ENCODE data around the gene SPTB.

SPTB gene

DNA sequence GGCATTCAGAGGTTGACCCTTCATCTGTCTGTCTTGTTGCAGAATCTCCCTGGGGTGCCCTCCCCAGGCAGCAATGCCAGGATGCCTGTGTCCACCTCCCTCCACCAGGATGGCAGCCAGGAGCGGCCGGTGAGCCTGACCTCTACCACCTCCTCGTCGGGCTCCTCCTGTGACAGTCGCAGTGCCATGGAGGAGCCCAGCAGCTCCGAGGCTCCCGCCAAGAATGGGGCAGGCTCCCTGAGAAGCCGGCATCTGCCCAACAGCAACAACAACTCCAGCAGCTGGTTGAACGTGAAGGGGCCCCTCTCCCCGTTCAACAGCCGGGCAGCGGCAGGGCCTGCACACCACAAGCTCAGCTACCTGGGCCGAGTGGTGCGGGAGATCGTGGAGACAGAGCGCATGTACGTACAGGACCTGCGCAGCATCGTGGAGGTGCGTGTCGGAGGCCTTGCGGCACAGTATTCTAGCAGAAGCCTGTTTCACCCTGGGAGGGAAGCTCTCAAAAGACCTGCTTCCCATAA lies 152.1 kb downstream of the SPTB start:
- TF ChIP-seq, protein P1, sequence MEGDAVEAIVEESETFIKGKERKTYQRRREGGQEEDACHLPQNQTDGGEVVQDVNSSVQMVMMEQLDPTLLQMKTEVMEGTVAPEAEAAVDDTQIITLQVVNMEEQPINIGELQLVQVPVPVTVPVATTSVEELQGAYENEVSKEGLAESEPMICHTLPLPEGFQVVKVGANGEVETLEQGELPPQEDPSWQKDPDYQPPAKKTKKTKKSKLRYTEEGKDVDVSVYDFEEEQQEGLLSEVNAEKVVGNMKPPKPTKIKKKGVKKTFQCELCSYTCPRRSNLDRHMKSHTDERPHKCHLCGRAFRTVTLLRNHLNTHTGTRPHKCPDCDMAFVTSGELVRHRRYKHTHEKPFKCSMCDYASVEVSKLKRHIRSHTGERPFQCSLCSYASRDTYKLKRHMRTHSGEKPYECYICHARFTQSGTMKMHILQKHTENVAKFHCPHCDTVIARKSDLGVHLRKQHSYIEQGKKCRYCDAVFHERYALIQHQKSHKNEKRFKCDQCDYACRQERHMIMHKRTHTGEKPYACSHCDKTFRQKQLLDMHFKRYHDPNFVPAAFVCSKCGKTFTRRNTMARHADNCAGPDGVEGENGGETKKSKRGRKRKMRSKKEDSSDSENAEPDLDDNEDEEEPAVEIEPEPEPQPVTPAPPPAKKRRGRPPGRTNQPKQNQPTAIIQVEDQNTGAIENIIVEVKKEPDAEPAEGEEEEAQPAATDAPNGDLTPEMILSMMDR (conservative IDR thresholded peaks at IDR 0.05; ENCODE audit: low read length): no peak
- H3K4me3 ChIP-seq (ENCODE audit: low read length): no peak overlapping the region
- DNase-seq (ENCODE audit: low read depth): no peak

- no peak for DNase-seq (ENCODE audit: low read depth)
- no peak overlapping the region for H3K4me3 ChIP-seq (ENCODE audit: low read length)
- TF ChIP-seq, protein P1 (conservative IDR thresholded peaks at IDR 0.05; ENCODE audit: low read length): no peak
These were observed 153.2 kb downstream of the SPTB start for GRCh38 chr14:64726585-64726890.

GRCh38 chr14:64725879-64726584 lies 153.7 kb downstream of the SPTB start:
- no peak for DNase-seq (ENCODE audit: low read depth)
- TF ChIP-seq, protein P1 (conservative IDR thresholded peaks at IDR 0.05; ENCODE audit: low read length): no peak
- H3K4me3 ChIP-seq (ENCODE audit: low read length): no peak overlapping the region

DNA sequence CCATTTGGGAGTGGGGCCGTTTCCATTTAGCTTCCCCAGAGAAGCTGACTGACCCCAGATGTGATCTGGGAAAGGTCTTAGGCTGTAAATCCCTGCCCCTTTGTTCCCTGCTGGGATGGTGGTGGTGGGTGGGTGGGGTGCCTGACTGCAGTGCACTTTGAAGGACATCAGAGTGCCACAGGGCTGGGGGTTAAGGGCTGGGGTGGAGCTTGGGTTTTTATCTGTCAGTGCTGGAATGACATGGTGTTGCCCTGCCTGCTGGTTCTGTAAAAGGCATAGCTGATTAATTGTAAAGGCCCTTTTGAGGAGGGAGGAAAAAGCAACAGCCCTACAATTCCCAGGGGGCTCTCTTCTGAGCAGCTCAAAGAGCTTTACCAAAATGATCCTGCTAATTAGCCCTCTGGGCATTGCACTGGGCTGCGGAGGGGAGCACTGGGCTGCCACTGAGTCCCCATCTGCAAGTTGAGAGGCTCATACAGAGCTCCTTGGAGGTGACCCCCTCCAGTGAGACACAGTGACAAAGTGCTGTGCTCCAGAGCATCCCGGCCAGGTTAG lies 154.4 kb downstream of the SPTB start:
- no peak for DNase-seq (ENCODE audit: low read depth)
- TF ChIP-seq, protein P1 (conservative IDR thresholded peaks at IDR 0.05; ENCODE audit: low read length): no peak
- H3K4me3 ChIP-seq (ENCODE audit: low read length): no peak overlapping the region

GRCh38 chr14:64724578-64724930 lies 155.2 kb downstream of the SPTB start:
- no peak for DNase-seq (ENCODE audit: low read depth)
- no peak overlapping the region for H3K4me3 ChIP-seq (ENCODE audit: low read length)
- TF ChIP-seq, protein P1 (conservative IDR thresholded peaks at IDR 0.05; ENCODE audit: low read length): no peak

DNA sequence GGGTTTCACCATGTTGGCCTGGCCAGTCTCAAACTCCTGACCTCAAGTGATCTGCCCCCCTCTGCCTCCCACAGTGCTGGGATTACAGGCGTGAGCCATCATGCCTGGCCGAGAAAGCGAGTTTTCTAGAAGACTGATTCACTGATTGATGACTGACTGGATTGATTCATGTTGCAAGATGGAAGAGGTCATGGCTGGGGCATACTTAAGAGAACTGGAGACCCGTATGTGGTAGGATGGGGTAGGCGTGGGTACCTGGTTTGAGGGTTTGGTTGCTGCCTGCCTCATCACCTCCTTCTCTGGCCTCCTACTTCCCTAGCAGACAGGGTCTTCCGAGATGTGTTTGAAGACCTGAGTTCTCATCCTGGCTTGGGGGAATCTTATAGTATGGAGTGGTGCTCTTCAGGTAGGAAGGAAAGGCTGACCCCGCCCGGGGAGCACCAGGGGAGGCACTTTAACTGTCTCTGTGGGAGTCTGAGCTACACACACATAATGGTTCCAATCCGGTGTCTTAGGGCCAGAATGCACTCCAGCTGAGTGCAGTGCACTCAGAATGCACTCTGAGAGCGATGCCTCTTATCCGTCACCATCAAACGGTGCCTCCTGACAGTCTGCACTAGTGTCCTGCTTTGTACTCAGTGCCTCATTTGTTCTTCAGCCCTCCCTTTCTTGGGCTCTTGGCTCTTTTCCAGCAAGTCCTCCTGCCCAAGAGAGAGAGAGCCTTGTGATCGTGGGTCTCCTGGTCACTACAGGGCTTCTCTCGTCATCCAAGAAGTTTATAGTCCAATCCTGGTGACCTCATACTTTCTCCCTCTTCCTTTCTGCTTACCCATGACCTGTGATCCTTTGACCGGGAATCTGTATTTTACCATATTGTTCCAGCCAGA lies 155.8 kb downstream of the SPTB start:
- DNase-seq (ENCODE audit: low read depth): no peak
- H3K4me3 ChIP-seq (ENCODE audit: low read length): no peak overlapping the region
- TF ChIP-seq, protein P1 (conservative IDR thresholded peaks at IDR 0.05; ENCODE audit: low read length): no peak
